Liver (tissue), 9 donors: Measurements from ENCODE around the gene BORCS5. TPM values are rescaled to one million over a fixed set of nuclear protein-coding genes. Genes with fewer than 3 reads are reported as not detected.

Source experiments
- DNase-seq: peaks from one replicate; pipeline ENCODE4 v3.0.0-alpha.2; 2017; ENCODE audit warnings: low spot score
- H3K27ac ChIP-seq, 2 donors: one replicate each; pipeline ENCODE4 v1.7.0; 2013; ENCODE audit warnings: inconsistent platforms in 2 of 2, low read length in 2 of 2, control low read depth in 1 of 2, low read depth in 1 of 2, mild to moderate bottlenecking in 1 of 2
- H3K27me3 ChIP-seq, 4 donors: one replicate each; pipeline versions ENCODE4 v1.6.1 to v1.7.0; 2013; ENCODE audit warnings: low read length in 3 of 4, inconsistent platforms in 1 of 4, mild to moderate bottlenecking in 1 of 4, moderate library complexity in 1 of 4; ENCODE audit not compliant: control insufficient read depth in 4 of 4, insufficient read depth in 4 of 4
- H3K36me3 ChIP-seq, 4 donors: one replicate each; pipeline versions ENCODE4 v1.6.1 to v1.7.0; 2013; ENCODE audit warnings: low read length in 3 of 4, mild to moderate bottlenecking in 3 of 4, low read depth in 1 of 4, moderate library complexity in 1 of 4; ENCODE audit not compliant: control insufficient read depth in 4 of 4, insufficient read depth in 3 of 4
- H3K4me1 ChIP-seq, 4 donors: one replicate each; pipeline versions ENCODE4 v1.6.1 to v1.7.0; 2013; ENCODE audit warnings: low read length in 3 of 4, mild to moderate bottlenecking in 3 of 4, moderate library complexity in 1 of 4; ENCODE audit not compliant: control insufficient read depth in 4 of 4, insufficient read depth in 4 of 4
- H3K4me3 ChIP-seq, 3 donors: one replicate each; pipeline versions ENCODE4 v1.6.1 to v1.7.0; 2013; ENCODE audit warnings: low read length in 3 of 3, control low read depth in 1 of 3, low read depth in 1 of 3, mild to moderate bottlenecking in 1 of 3
- H3K9ac ChIP-seq, 2 donors: one replicate each; pipeline ENCODE4 v1.7.0; 2013; ENCODE audit warnings: low read length in 2 of 2, mild to moderate bottlenecking in 2 of 2, moderate library complexity in 2 of 2, control low read depth in 1 of 2, low read depth in 1 of 2
- H3K9me3 ChIP-seq, 4 donors: one replicate each; pipeline versions ENCODE4 v1.6.1 to v1.7.0; 2013; ENCODE audit warnings: low read length in 3 of 4; ENCODE audit not compliant: control insufficient read depth in 4 of 4
- CTCF ChIP-seq: fragments of 150-350 bp; IDR thresholded peaks from 2 replicates; pipeline ENCODE4 v1.5.1; 2017; ENCODE audit warnings: improper control_type of control experiment, low read depth, low read length; ENCODE audit not compliant: missing input control
- EGR1 ChIP-seq, 2 donors: IDR thresholded peaks; 2 replicates each; pipeline ENCODE4 v1.6.1; 2016 to 2018; ENCODE audit warnings: antibody characterized with exemption in 2 of 2, low read depth in 2 of 2
- FOXA1 ChIP-seq: IDR thresholded peaks from 2 replicates; pipeline ENCODE4 v1.6.1; 2016; ENCODE audit warnings: antibody characterized with exemption
- FOXA2 ChIP-seq: IDR thresholded peaks from 2 replicates; pipeline ENCODE4 v1.6.1; 2016; ENCODE audit warnings: antibody characterized with exemption
- GABPA ChIP-seq, 2 donors: IDR thresholded peaks in 1 of 2; conservative IDR thresholded peaks in 1 of 2; 2 replicates each; pipeline ENCODE4 v1.6.1; 2016; ENCODE audit warnings: antibody characterized with exemption in 2 of 2, mild to moderate bottlenecking in 1 of 2, moderate library complexity in 1 of 2
- HNF4A ChIP-seq, 2 donors: conservative IDR thresholded peaks; 2 replicates each; pipeline ENCODE4 v1.6.1; 2016; ENCODE audit warnings: antibody characterized with exemption in 2 of 2, mild to moderate bottlenecking in 2 of 2
- HNF4G ChIP-seq: IDR thresholded peaks from 2 replicates; pipeline ENCODE4 v1.6.1; 2016; ENCODE audit warnings: antibody characterized with exemption
- JUND ChIP-seq, 2 donors: IDR thresholded peaks; 2 replicates each; pipeline ENCODE4 v1.6.1; 2016; ENCODE audit warnings: antibody characterized with exemption in 2 of 2
- MAX ChIP-seq: IDR thresholded peaks from 2 replicates; pipeline ENCODE4 v1.6.1; 2016; ENCODE audit warnings: antibody characterized with exemption
- RAD21 ChIP-seq, 2 donors: IDR thresholded peaks; 2 replicates each; pipeline ENCODE4 v1.6.1; 2016; ENCODE audit warnings: antibody characterized with exemption in 2 of 2, mild to moderate bottlenecking in 2 of 2
- REST ChIP-seq: IDR thresholded peaks from 2 replicates; pipeline ENCODE4 v1.6.1; 2016; ENCODE audit warnings: antibody characterized with exemption, mild to moderate bottlenecking
- SP1 ChIP-seq: IDR thresholded peaks from 2 replicates; pipeline ENCODE4 v1.6.1; 2018; ENCODE audit warnings: antibody characterized with exemption, mild to moderate bottlenecking
- TAF1 ChIP-seq: conservative IDR thresholded peaks from 2 replicates; pipeline ENCODE4 v1.6.1; 2016; ENCODE audit warnings: antibody characterized with exemption, mild to moderate bottlenecking
- YY1 ChIP-seq: IDR thresholded peaks from 2 replicates; pipeline ENCODE4 v1.6.1; 2016; ENCODE audit warnings: antibody characterized with exemption, mild to moderate bottlenecking
- ZBTB33 ChIP-seq: IDR thresholded peaks from 2 replicates; pipeline ENCODE4 v1.6.1; 2016; ENCODE audit warnings: antibody characterized with exemption
- WGBS: extraction: QIAGEN DNeasy Blood & Tissue Kit; methylation state at CpG from one replicate; pipeline ENCODE4 v1.1.7; 2013; 5-methylcytosine and 5-hydroxymethylcytosine counted together
- polyA plus RNA-seq, 2 donors: library from polyadenylated mRNA; stranded (reverse) in 1 of 2; unstranded in 1 of 2; fragments of 200-250 nt in 1 of 2; fragments of >200 nt in 1 of 2; fragmentation: Nextera tagmentation in 1 of 2; extraction: Ambion mirVana in 1 of 2; gene quantifications; one replicate each; pipeline versions ENCODE4 v1.2.1 to v1.2.3, GENCODE V29; 2013 to 2015
- total RNA-seq, 2 donors: library from RNA; depleted of rRNA; stranded (reverse); fragments of >200 nt; gene quantifications; one replicate each; pipeline ENCODE4 v1.2.3, GENCODE V29; 2014
- donor health status: healthy.
- donor health status: healthy.
- donor health status: healthy.
- donor health status: healthy.
- donor health status: healthy.

BORCS5 gene
- total and polyA plus RNA-seq, 4 donors, result 4.5 to 11.4 (median 8.1) TPM

GRCh38 chr12:12477532-12477890 lies 120.6 kb downstream of the BORCS5 start:
- WGBS, result 97% methylated on average over 14 of the region's 14 CpGs
- Histone ChIP-seq H3K27me3 (no peaks in the 10 kb centered on the region), H3K27ac (no peak overlapping the region), H3K9ac (no peak overlapping the region), H3K4me3 (no peak overlapping the region), H3K9me3 (no peaks in the 10 kb centered on the region), H3K4me1 (no peaks in the 10 kb centered on the region), H3K36me3 (peaks cover 8 to 56% (median 42%) of the 10 kb centered on the region in 4 donors)
- no peak for TF ChIP-seq FOXA2
- no peak for TF ChIP-seq CTCF
- no peak for TF ChIP-seq MAX
- no peak for TF ChIP-seq TAF1
- no peak for TF ChIP-seq HNF4G
- TF ChIP-seq GABPA (IDR thresholded peaks at IDR 0.05 in 1 of 2, conservative IDR thresholded peaks at IDR 0.05 in 1 of 2), result no peak
- no peak for TF ChIP-seq JUND (IDR thresholded peaks at IDR 0.05)
- TF ChIP-seq HNF4A (conservative IDR thresholded peaks at IDR 0.05), result no peak
- no peak for TF ChIP-seq FOXA1
- no peak for TF ChIP-seq YY1
- no peak for TF ChIP-seq SP1
- TF ChIP-seq ZBTB33, result no peak
- no peak for TF ChIP-seq EGR1 (IDR thresholded peaks at IDR 0.05; ENCODE audit: low read depth in 2 of 2)
- TF ChIP-seq REST, result no peak
- no peak for TF ChIP-seq RAD21 (IDR thresholded peaks at IDR 0.05)
- no peak for DNase-seq

- no peak for DNase-seq
- no peak overlapping the region for H3K9ac ChIP-seq
- TF ChIP-seq GABPA (IDR thresholded peaks at IDR 0.05 in 1 of 2, conservative IDR thresholded peaks at IDR 0.05 in 1 of 2), result no peak
- no peak overlapping the region for H3K4me3 ChIP-seq
- H3K9me3 ChIP-seq, result no peaks in the 10 kb centered on the region
- no peak overlapping the region for H3K27ac ChIP-seq
- no peaks in the 10 kb centered on the region for H3K27me3 ChIP-seq
- peaks cover 10 to 62% (median 40%) of the 10 kb centered on the region in 4 donors for H3K36me3 ChIP-seq
- no peaks in the 10 kb centered on the region for H3K4me1 ChIP-seq
- WGBS, result 91% methylated on average over 5 of the region's 5 CpGs
Observed at GRCh38 chr12:12480074-12480473, 123.2 kb downstream of the BORCS5 start.
